SU-DHL-6 (cell line): ENCODE results near the gene MYOM1.

Experiments
- H2AFZ ChIP-seq: fragments of 200-600 bp; sonication (generic); 2 replicates; pipeline ENCODE4 v1.6.1; 2014; ENCODE audit warnings: low read depth, mild to moderate bottlenecking, moderate library complexity, mixed read lengths, antibody characterized with exemption, low read length; ENCODE audit not compliant: severe bottlenecking
- H3F3A ChIP-seq: fragments of 200-600 bp; shearing (Covaris generic); 2 replicates; pipeline ENCODE4 v1.6.0; 2016; ENCODE audit warnings: antibody characterized with exemption, mild to moderate bottlenecking; ENCODE audit not compliant: insufficient read depth
- H3K27ac ChIP-seq: fragments of 200-600 bp; sonication (generic); 2 replicates; pipeline ENCODE4 v1.5.1; 2016; ENCODE audit warnings: low read depth, mild to moderate bottlenecking, low read length, moderate library complexity, mixed read lengths
- H3K27me3 ChIP-seq: fragments of 200-600 bp; sonication (generic), shearing (Covaris generic); 2 replicates; pipeline ENCODE4 v1.6.0; 2014; ENCODE audit warnings: mild to moderate bottlenecking, low read length
- H3K36me3 ChIP-seq: fragments of 200-600 bp; sonication (generic); 2 replicates; pipeline ENCODE4 v1.6.1; 2014; ENCODE audit warnings: mild to moderate bottlenecking, low read length, mixed read lengths
- H3K4me2 ChIP-seq: fragments of 300-600, 200-600 bp; shearing (Covaris generic), sonication (generic); 2 replicates; pipeline ENCODE4 v1.6.0; 2014; ENCODE audit warnings: low read length, low read depth, mild to moderate bottlenecking; ENCODE audit not compliant: poor library complexity, severe bottlenecking
- H3K4me3 ChIP-seq: fragments of 200-600 bp; sonication (generic); 2 replicates; pipeline ENCODE4 v1.5.1; 2014; ENCODE audit warnings: antibody characterized with exemption, low read length, mild to moderate bottlenecking, mixed read lengths; ENCODE audit not compliant: insufficient read depth, poor library complexity, severe bottlenecking
- H3K79me2 ChIP-seq: fragments of 200-600 bp; sonication (generic); 2 replicates; pipeline ENCODE4 v1.6.1; 2014; ENCODE audit warnings: mild to moderate bottlenecking, low read length, moderate library complexity; ENCODE audit not compliant: insufficient read depth
- H3K9ac ChIP-seq: fragments of 200-600 bp; sonication (generic); 2 replicates; pipeline ENCODE4 v1.7.0; 2014; ENCODE audit warnings: mild to moderate bottlenecking, low read length
- H3K9me2 ChIP-seq: fragments of 200-600 bp; sonication (generic); replicated peaks from 2 replicates; pipeline ENCODE4 v1.6.1; 2014; ENCODE audit warnings: low read length; ENCODE audit not compliant: insufficient read depth
- H3K9me3 ChIP-seq: fragments of 200-600 bp; sonication (generic); 2 replicates; pipeline ENCODE4 v1.6.1; 2014; ENCODE audit warnings: low read length, mixed read lengths; ENCODE audit not compliant: insufficient read depth
- H4K20me1 ChIP-seq: fragments of 200-600 bp; sonication (generic); 2 replicates; pipeline ENCODE4 v1.6.1; 2014; ENCODE audit warnings: low read depth, mild to moderate bottlenecking, antibody characterized with exemption, low read length, moderate library complexity, mixed read lengths
- CTCF ChIP-seq: fragments of 200-600 bp; sonication (generic); IDR thresholded peaks from one replicate; pipeline ENCODE4 v1.5.1; 2017; ENCODE audit warnings: antibody characterized with exemption, mild to moderate bottlenecking, low read length, moderate library complexity; ENCODE audit not compliant: insufficient read depth, poor library complexity, severe bottlenecking
- EZH2phosphoT487 ChIP-seq: fragments of 200-600 bp; sonication (generic), shearing (Covaris generic); conservative IDR thresholded peaks from 2 replicates; pipeline ENCODE4 v1.6.1; 2018; ENCODE audit warnings: mild to moderate bottlenecking, antibody characterized with exemption, low read length, moderate library complexity, mixed read lengths

The MYOM1 gene

GRCh38 chr18:3194947-3195612 lies 24.7 kb downstream of the MYOM1 start:
- TF ChIP-seq CTCF (no peak), EZH2phosphoT487 (no peak)
- Histone ChIP-seq H3F3A (no peaks in the 10 kb centered on the region), H3K9ac (no peak overlapping the region)

GRCh38 chr18:3193331-3193730 lies 26.4 kb downstream of the MYOM1 start:
- Histone ChIP-seq H3K4me2 (no peak overlapping the region), H3K9me2 (no peaks in the 10 kb centered on the region), H2AFZ (no peak overlapping the region), H3K4me3 (no peak overlapping the region), H3K27ac (no peak overlapping the region), H4K20me1 (no peaks in the 10 kb centered on the region), H3K36me3 (no peaks in the 10 kb centered on the region), H3K79me2 (no peaks in the 10 kb centered on the region), H3K9ac (no peak overlapping the region), H3K9me3 (no peaks in the 10 kb centered on the region), H3F3A (no peaks in the 10 kb centered on the region), H3K27me3 (no peaks in the 10 kb centered on the region)
- no peak for TF ChIP-seq CTCF
- TF ChIP-seq EZH2phosphoT487 = no peak

More at GRCh38 chr18:3194947-3195612, 24.7 kb downstream of the MYOM1 start:
- Histone ChIP-seq H3K4me3 (no peak overlapping the region), H3K79me2 (no peaks in the 10 kb centered on the region), H3K27ac (no peak overlapping the region), H2AFZ (no peak overlapping the region), H3K9me3 (no peaks in the 10 kb centered on the region), H4K20me1 (no peaks in the 10 kb centered on the region), H3K36me3 (no peaks in the 10 kb centered on the region), H3K27me3 (no peaks in the 10 kb centered on the region), H3K9me2 (no peaks in the 10 kb centered on the region), H3K4me2 (no peak overlapping the region)

DNA sequence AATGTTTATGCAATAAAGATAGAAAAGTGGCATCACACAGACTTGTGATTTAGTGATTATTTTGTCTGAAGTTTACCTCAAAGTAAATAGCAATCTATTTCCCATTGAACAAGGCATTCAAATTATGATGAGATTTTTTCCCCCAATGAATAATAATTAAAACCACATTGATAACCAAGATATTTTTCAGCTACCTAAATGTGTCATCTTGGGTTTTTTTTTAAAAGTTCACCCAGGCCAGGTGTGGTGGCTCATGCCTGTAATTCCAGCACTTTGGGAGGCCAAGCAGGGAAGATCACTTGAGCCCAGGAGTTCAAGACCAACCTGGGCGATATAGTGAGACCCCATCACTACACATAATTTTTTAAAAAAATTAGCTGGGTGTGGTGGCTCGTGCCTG lies 27.0 kb downstream of the MYOM1 start:
- Histone ChIP-seq H2AFZ (no peak overlapping the region), H3F3A (no peaks in the 10 kb centered on the region), H3K27me3 (no peaks in the 10 kb centered on the region), H4K20me1 (no peaks in the 10 kb centered on the region), H3K9me3 (no peaks in the 10 kb centered on the region), H3K4me2 (no peak overlapping the region), H3K79me2 (no peaks in the 10 kb centered on the region), H3K9me2 (no peaks in the 10 kb centered on the region), H3K4me3 (no peak overlapping the region), H3K36me3 (no peaks in the 10 kb centered on the region), H3K27ac (no peak overlapping the region), H3K9ac (no peak overlapping the region)
- no peak for TF ChIP-seq EZH2phosphoT487
- TF ChIP-seq CTCF = no peak
